IMR-90 (cell line): ENCODE results near the gene ARHGEF6. TPM values are rescaled to one million over a fixed set of nuclear protein-coding genes. Genes with fewer than 3 reads are reported as not detected.

Experiments used
- ATAC-seq: fragments of 200-7000 bp; cut with Tn5 transposase; 2 replicates; pipeline ENCODE4 v1.9.1; 2020; ENCODE audit warnings: low read depth, mild to moderate bottlenecking, moderate library complexity
- BruUV-seq: library from RNA; stranded (reverse); fragments of 400-500 nt; replicated peaks from 2 replicates; lab custom pipeline; 2021; lab: Mats Ljungman, UMichigan
- CTCF ChIA-PET: fragments of 300-600 bp; formaldehyde crosslinking; extraction: SDS; loops from one replicate; lab custom pipeline; 2021; ENCODE audit warnings: antibody characterized with exemption; lab: Yijun Ruan, JAX
- POLR2A ChIA-PET: fragments of 300-600 bp; sonication (Branson Sonifier 250); formaldehyde crosslinking; loops from one replicate; lab custom pipeline; 2022; ENCODE audit warnings: antibody characterized with exemption; ENCODE audit not compliant: unreplicated experiment; lab: Charles Lee
- DNase-seq: peaks from one replicate; pipeline ENCODE4 v3.0.0; 2013
- H2AFZ ChIP-seq: replicated peaks from 2 replicates; pipeline ENCODE3; 2013; ENCODE audit warnings: low read length, mild to moderate bottlenecking; ENCODE audit not compliant: poor library complexity
- H2AK5ac ChIP-seq: 2 replicates; pipeline ENCODE4 v1.6.1; 2013; ENCODE audit warnings: low read depth, low read length, inconsistent platforms
- H2AK9ac ChIP-seq: replicated peaks from 2 replicates; pipeline ENCODE3; 2013; ENCODE audit warnings: mild to moderate bottlenecking, low read depth, low read length, moderate library complexity; ENCODE audit not compliant: poor library complexity
- H2BK120ac ChIP-seq: 2 replicates; pipeline ENCODE4 v1.6.1; 2013; ENCODE audit warnings: low read depth, low read length, inconsistent platforms
- H2BK15ac ChIP-seq: 3 replicates; pipeline ENCODE4 v1.6.1; 2013; ENCODE audit warnings: low read depth, low read length, inconsistent platforms
- H2BK20ac ChIP-seq: 2 replicates; pipeline ENCODE4 v1.6.1; 2013; ENCODE audit warnings: low read depth, mild to moderate bottlenecking, inconsistent platforms, low read length, moderate library complexity
- H2BK5ac ChIP-seq: 2 replicates; pipeline ENCODE4 v1.6.1; 2013; ENCODE audit warnings: mild to moderate bottlenecking, low read depth, low read length, inconsistent platforms; ENCODE audit not compliant: poor library complexity, severe bottlenecking
- H3K14ac ChIP-seq: replicated peaks from 2 replicates; pipeline ENCODE4 v1.6.1; 2013; ENCODE audit warnings: low read depth, low read length, inconsistent platforms
- H3K18ac ChIP-seq: 2 replicates; pipeline ENCODE4 v1.6.1; 2013; ENCODE audit warnings: low read depth, low read length, control low read depth
- H3K23ac ChIP-seq: 2 replicates; pipeline ENCODE4 v1.6.1; 2013; ENCODE audit warnings: low read depth, low read length, inconsistent platforms
- H3K27ac ChIP-seq: 2 replicates; pipeline ENCODE4 v1.5.1; 2013; ENCODE audit warnings: mild to moderate bottlenecking, control low read depth, low read length; ENCODE audit not compliant: insufficient read depth
- H3K27me3 ChIP-seq: 2 replicates; pipeline ENCODE4 v1.6.1; 2013; ENCODE audit warnings: low read length; ENCODE audit not compliant: control insufficient read depth, insufficient read depth
- H3K36me3 ChIP-seq: 2 replicates; pipeline ENCODE4 v1.6.1; 2013; ENCODE audit warnings: low read length, mixed read lengths; ENCODE audit not compliant: control insufficient read depth, insufficient read depth
- H3K4ac ChIP-seq: 2 replicates; pipeline ENCODE4 v1.6.1; 2013; ENCODE audit warnings: low read depth, low read length, inconsistent platforms
- H3K4me1 ChIP-seq: 2 replicates; pipeline ENCODE4 v1.6.1; 2013; ENCODE audit warnings: low read length, mixed read lengths; ENCODE audit not compliant: control insufficient read depth, insufficient read depth
- H3K4me2 ChIP-seq: 2 replicates; pipeline ENCODE4 v1.6.1; 2013; ENCODE audit warnings: low read depth, mild to moderate bottlenecking, control low read depth, low read length, moderate library complexity
- H3K4me3 ChIP-seq: 2 replicates; pipeline ENCODE4 v1.5.1; 2013; ENCODE audit warnings: low read depth, mild to moderate bottlenecking, control low read depth, low read length, moderate library complexity; ENCODE audit not compliant: insufficient read depth
- H3K56ac ChIP-seq: 2 replicates; pipeline ENCODE4 v1.6.1; 2013; ENCODE audit warnings: low read length, inconsistent platforms; ENCODE audit not compliant: insufficient read depth; ENCODE audit errors: extremely low read depth
- H3K79me1 ChIP-seq, 2 experiments: 2 replicates each; pipeline ENCODE4 v1.6.1; 2013; ENCODE audit warnings: low read length in 2 of 2, inconsistent platforms in 1 of 2, low read depth in 1 of 2
- H3K9ac ChIP-seq: 2 replicates; pipeline ENCODE4 v1.6.1; 2013; ENCODE audit warnings: low read depth, low read length, control low read depth
- H3K9me1 ChIP-seq: 2 replicates; pipeline ENCODE4 v1.6.1; 2013; ENCODE audit warnings: low read length, inconsistent platforms; ENCODE audit not compliant: insufficient read depth
- H3K9me3 ChIP-seq: 2 replicates; pipeline ENCODE4 v1.6.1; 2013; ENCODE audit warnings: low read length; ENCODE audit not compliant: control insufficient read depth, insufficient read depth
- H4K20me1 ChIP-seq: 2 replicates; pipeline ENCODE4 v1.6.1; 2013; ENCODE audit warnings: low read length, inconsistent platforms; ENCODE audit not compliant: insufficient read depth
- H4K5ac ChIP-seq: 2 replicates; pipeline ENCODE4 v1.6.1; 2013; ENCODE audit warnings: mild to moderate bottlenecking, low read depth, low read length, control low read depth
- H4K8ac ChIP-seq, 2 experiments: 2 replicates each; pipeline ENCODE4 v1.6.1; 2013; ENCODE audit warnings: low read depth in 2 of 2, low read length in 2 of 2, control low read depth in 1 of 2, inconsistent platforms in 1 of 2
- H4K91ac ChIP-seq: 2 replicates; pipeline ENCODE4 v1.6.1; 2013; ENCODE audit warnings: low read depth, low read length, inconsistent platforms; ENCODE audit not compliant: insufficient read depth
- BHLHE40 ChIP-seq: fragments of 150-350 bp; IDR thresholded peaks from 2 replicates; pipeline ENCODE4 v1.6.1; 2016; ENCODE audit warnings: mild to moderate bottlenecking, low read depth, low read length
- CEBPB ChIP-seq: IDR thresholded peaks from 2 replicates; pipeline ENCODE4 v1.6.1; 2012; ENCODE audit warnings: low read depth, low read length, improper control_type of control experiment
- CHD1 ChIP-seq: IDR thresholded peaks from 2 replicates; pipeline ENCODE4 v1.6.1; 2012; ENCODE audit warnings: low read depth, low read length, improper control_type of control experiment
- FOS ChIP-seq: fragments of 150-350 bp; IDR thresholded peaks from 2 replicates; pipeline ENCODE4 v1.6.1; 2016; ENCODE audit warnings: low read depth, low read length
- MAFK ChIP-seq: IDR thresholded peaks from 2 replicates; pipeline ENCODE4 v1.6.1; 2012; ENCODE audit warnings: low read depth, low read length, improper control_type of control experiment
- MAZ ChIP-seq: IDR thresholded peaks from 2 replicates; pipeline ENCODE4 v1.6.1; 2012; ENCODE audit warnings: low read depth, mild to moderate bottlenecking, low read length, improper control_type of control experiment, moderate library complexity, borderline replicate concordance
- MXI1 ChIP-seq: IDR thresholded peaks from 2 replicates; pipeline ENCODE4 v1.6.1; 2012; ENCODE audit warnings: low read depth, mild to moderate bottlenecking, low read length, moderate library complexity, borderline replicate concordance
- NFE2L2 ChIP-seq: fragments of 150-350 bp; IDR thresholded peaks from 2 replicates; pipeline ENCODE4 v1.6.1; 2016; ENCODE audit warnings: low read depth, mild to moderate bottlenecking, low read length
- POLR2A ChIP-seq: IDR thresholded peaks from 2 replicates; pipeline ENCODE4 v1.6.1; 2012; ENCODE audit warnings: mild to moderate bottlenecking, low read depth, low read length
- RAD21 ChIP-seq: IDR thresholded peaks from 2 replicates; pipeline ENCODE4 v1.6.1; 2012; ENCODE audit warnings: low read length, improper control_type of control experiment
- RCOR1 ChIP-seq: IDR thresholded peaks from 2 replicates; pipeline ENCODE4 v1.6.1; 2012; ENCODE audit warnings: mild to moderate bottlenecking, low read length, improper control_type of control experiment; ENCODE audit not compliant: insufficient replicate concordance
- RFX5 ChIP-seq: IDR thresholded peaks from 2 replicates; pipeline ENCODE4 v1.8.0; 2012; ENCODE audit warnings: low read depth, mild to moderate bottlenecking, low read length, moderate library complexity
- SMC3 ChIP-seq: fragments of 150-350 bp; IDR thresholded peaks from 2 replicates; pipeline ENCODE4 v1.6.1; 2016; ENCODE audit warnings: low read depth, mild to moderate bottlenecking, antibody characterized with exemption, low read length, moderate library complexity
- WGBS, 2 experiments: methylation state at CpG; one replicate each; pipeline versions ENCODE4 v1.1.5 to v1.1.7; 2013; ENCODE audit warnings: missing lambda C conversion rate in 2 of 2; ENCODE audit not compliant: insufficient read length in 1 of 2; ENCODE audit errors: extremely low coverage in 2 of 2; 5-methylcytosine and 5-hydroxymethylcytosine counted together
- dilution Hi-C: fragments of 300-500 bp; cut with HindIII; formaldehyde crosslinking; loops from one replicate; pipeline ENCODE4 v1.14.3; 2018; ENCODE audit warnings: low sequenced_read_pairs; ENCODE audit not compliant: unreplicated experiment
- in situ Hi-C: fragments of 300-500 bp; cut with MboI; formaldehyde crosslinking; loops from 3 replicates; pipeline ENCODE4 v1.14.3; 2019; ENCODE audit warnings: low sequenced_read_pairs, inconsistent platforms, mixed read lengths
- intact Hi-C: fragments of 100-400 bp; cut with micrococcal nuclease; formaldehyde crosslinking; loops from 2 replicates; pipeline ENCODE4 v1.10.0; 2022
- polyA plus RNA-seq, 3 experiments: library from polyadenylated mRNA; depleted of rRNA; stranded (reverse); fragments of >200 nt; gene quantifications; 2 replicates each; pipeline ENCODE4 v1.2.3, GENCODE V29; 2012; ENCODE audit warnings: low replicate concordance in 1 of 3
- total RNA-seq: library from RNA; depleted of rRNA; stranded (reverse); fragments of >200 nt; gene quantifications from 2 replicates; pipeline ENCODE4 v1.2.3, GENCODE V29; 2012
- TF ChIP-seq, protein P1 (sequence below): fragments of 150-350 bp; IDR thresholded peaks from 2 replicates; pipeline ENCODE4 v1.6.1; 2016; ENCODE audit warnings: low read depth, mild to moderate bottlenecking, low read length, moderate library complexity, borderline replicate concordance
- TF ChIP-seq, protein P2 (sequence below): conservative IDR thresholded peaks from 2 replicates; pipeline ENCODE4 v1.5.1; 2012; ENCODE audit warnings: mild to moderate bottlenecking, low read depth, low read length, improper control_type of control experiment
- TF ChIP-seq, protein P3 (sequence below): fragments of 150-350 bp; IDR thresholded peaks from 2 replicates; pipeline ENCODE4 v1.6.1; 2017; ENCODE audit warnings: mild to moderate bottlenecking, antibody characterized with exemption, low read length, low read depth

Gene ARHGEF6
- total and polyA plus RNA-seq, 2 of the 4 experiments (the other 2 are of a cell fraction): 2.1 to 2.7 TPM

DNA sequence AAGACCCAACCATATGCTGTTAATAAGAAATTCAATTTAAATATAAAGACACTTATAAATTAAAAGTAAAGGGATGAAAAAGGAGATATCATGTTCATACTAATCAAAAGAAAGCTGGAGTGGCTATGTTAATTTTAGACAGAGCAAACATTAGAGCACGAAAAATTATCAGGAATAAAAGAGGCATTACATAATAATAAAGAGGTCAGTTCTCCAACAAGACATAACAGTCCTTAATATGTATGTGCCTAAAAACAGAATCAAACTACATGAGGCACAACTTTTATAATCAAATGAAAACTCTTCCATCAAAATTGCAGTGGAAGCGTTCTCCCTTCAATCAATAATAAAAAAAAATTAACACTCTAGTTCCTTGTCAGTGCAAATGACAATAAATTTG lies 62.6 kb downstream of the ARHGEF6 start:
- Histone ChIP-seq H2BK20ac (no peak overlapping the region), H3K27me3 (no peaks in the 10 kb centered on the region), H4K20me1 (no peaks in the 10 kb centered on the region), H2BK15ac (no peak overlapping the region), H3K9me3 (no peaks in the 10 kb centered on the region), H4K5ac (no peak overlapping the region), H3K56ac (no peak overlapping the region), H3K36me3 (no peaks in the 10 kb centered on the region), H2AK9ac (no peak overlapping the region), H3K4me1 (no peaks in the 10 kb centered on the region), H3K18ac (no peak overlapping the region), H4K91ac (no peak overlapping the region), H3K14ac (no peak overlapping the region), H2AFZ (no peak overlapping the region), H3K9me1 (no peaks in the 10 kb centered on the region), H2BK5ac (no peak overlapping the region), H2BK120ac (no peak overlapping the region), H3K27ac (no peak overlapping the region), H3K23ac (no peak overlapping the region), H3K4me2 (no peak overlapping the region), H3K4ac (no peak overlapping the region), H3K79me1 (no peaks in the 10 kb centered on the region), H4K8ac (no peak overlapping the region), H3K4me3 (no peak overlapping the region), H3K9ac (no peak overlapping the region), H2AK5ac (no peak overlapping the region)
- in situ Hi-C loops: no loop called here
- ChIA-PET CTCF (no interaction called here), POLR2A (no interaction called here)
- no peak for ATAC-seq
- TF ChIP-seq RCOR1: no peak
- no peak for TF ChIP-seq BHLHE40
- no peak for TF ChIP-seq FOS
- no peak for TF ChIP-seq SMC3
- TF ChIP-seq, protein P1, sequence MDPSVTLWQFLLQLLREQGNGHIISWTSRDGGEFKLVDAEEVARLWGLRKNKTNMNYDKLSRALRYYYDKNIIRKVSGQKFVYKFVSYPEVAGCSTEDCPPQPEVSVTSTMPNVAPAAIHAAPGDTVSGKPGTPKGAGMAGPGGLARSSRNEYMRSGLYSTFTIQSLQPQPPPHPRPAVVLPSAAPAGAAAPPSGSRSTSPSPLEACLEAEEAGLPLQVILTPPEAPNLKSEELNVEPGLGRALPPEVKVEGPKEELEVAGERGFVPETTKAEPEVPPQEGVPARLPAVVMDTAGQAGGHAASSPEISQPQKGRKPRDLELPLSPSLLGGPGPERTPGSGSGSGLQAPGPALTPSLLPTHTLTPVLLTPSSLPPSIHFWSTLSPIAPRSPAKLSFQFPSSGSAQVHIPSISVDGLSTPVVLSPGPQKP: no peak
- no peak for TF ChIP-seq CEBPB
- TF ChIP-seq MXI1: no peak
- TF ChIP-seq MAFK: no peak
- TF ChIP-seq CHD1: no peak
- TF ChIP-seq, protein P2, sequence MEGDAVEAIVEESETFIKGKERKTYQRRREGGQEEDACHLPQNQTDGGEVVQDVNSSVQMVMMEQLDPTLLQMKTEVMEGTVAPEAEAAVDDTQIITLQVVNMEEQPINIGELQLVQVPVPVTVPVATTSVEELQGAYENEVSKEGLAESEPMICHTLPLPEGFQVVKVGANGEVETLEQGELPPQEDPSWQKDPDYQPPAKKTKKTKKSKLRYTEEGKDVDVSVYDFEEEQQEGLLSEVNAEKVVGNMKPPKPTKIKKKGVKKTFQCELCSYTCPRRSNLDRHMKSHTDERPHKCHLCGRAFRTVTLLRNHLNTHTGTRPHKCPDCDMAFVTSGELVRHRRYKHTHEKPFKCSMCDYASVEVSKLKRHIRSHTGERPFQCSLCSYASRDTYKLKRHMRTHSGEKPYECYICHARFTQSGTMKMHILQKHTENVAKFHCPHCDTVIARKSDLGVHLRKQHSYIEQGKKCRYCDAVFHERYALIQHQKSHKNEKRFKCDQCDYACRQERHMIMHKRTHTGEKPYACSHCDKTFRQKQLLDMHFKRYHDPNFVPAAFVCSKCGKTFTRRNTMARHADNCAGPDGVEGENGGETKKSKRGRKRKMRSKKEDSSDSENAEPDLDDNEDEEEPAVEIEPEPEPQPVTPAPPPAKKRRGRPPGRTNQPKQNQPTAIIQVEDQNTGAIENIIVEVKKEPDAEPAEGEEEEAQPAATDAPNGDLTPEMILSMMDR: no peak
- no peak for TF ChIP-seq POLR2A
- TF ChIP-seq NFE2L2: no peak
- TF ChIP-seq RFX5: no peak
- no peak for TF ChIP-seq MAZ
- TF ChIP-seq, protein P3, sequence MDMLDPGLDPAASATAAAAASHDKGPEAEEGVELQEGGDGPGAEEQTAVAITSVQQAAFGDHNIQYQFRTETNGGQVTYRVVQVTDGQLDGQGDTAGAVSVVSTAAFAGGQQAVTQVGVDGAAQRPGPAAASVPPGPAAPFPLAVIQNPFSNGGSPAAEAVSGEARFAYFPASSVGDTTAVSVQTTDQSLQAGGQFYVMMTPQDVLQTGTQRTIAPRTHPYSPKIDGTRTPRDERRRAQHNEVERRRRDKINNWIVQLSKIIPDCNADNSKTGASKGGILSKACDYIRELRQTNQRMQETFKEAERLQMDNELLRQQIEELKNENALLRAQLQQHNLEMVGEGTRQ: no peak
- TF ChIP-seq RAD21: no peak
- no TSS peak for BruUV-seq
- no peak for DNase-seq
- intact Hi-C loops: no loop called here
- dilution Hi-C loops: no loop called here
- WGBS, 2 experiments: no CpG with 5 or more reads among the region's 2 CpGs
